Activated T-cell treated with anti-CD3 and anti-CD28 coated beads for 4 hours (primary cell): ENCODE measurements around the gene PPP2R3B.
"Not testable (repeated sequence)": the region's sequence is repeated elsewhere in the genome, so short reads cannot be mapped to it uniquely, and the experiment has no call there.

Experiments
- DNase-seq: peaks from one replicate; pipeline ENCODE4 v3.0.0-alpha.2; 2020

PPP2R3B gene

DNA sequence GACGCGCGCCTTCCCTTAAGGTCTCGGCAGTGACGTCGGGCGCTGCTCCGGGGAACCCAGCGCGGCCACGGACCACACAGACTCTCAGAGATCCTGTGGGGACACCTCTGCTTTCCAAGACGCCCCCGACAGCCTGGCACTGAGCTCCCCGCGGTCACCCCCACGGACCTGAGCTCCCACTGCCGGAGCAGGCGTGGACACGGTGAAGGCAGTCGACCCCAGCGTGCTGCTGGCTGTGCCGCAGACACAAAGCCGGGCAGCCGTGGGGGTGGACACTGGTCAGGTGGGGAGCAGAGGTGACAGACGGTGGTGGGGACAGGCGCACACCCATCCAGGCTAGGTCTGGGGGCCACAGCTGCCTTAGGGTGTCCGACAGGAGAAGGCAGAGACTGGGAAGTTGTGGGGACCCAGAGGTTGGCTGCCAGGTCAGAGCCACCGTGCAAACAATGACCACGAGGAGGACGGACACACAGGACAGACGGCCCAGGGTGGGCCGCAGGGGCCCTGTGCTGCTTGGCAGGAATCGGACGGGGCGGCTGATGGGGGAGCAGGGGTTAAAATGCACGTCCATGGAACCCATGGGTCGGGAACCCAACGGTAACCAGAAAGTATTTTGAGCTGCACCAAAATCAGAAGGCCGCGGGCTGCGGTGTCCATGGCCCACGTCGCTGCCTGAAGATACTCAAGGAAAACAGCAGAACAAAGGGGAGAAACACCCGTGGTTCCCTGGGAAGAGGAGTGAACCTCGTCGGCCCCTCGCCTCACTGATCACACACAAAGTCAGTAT, 51.5 kb downstream of the PPP2R3B start:
- DNase-seq, result no peak

DNA sequence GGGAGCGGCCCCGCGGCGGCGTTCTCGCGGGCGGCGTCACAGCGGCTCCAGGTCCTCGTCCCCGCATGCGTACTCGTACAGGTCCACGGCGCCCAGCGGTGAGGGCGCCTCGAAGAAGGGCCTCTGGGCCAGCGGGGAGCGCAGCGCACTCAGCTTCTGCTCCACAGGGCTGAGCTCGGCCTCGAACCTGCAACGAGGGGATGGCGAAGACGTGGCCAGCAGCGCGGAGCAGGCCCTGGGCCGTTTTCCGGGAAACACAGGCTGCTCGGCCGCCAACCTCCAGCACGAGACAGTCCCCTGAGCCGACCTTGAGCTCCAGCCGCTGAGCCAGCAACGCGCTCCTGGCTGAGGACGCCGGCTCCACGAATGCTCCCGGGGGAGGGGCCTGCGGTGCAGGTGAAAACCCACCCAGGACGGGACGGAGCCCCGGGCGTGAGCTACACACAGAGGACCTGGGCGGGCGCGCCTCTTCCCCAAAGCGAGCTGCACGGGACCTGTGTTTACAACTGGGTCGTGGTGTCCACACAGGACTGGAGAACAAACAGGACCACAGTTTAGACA, 52.3 kb downstream of the PPP2R3B start:
- no peak for DNase-seq

GRCh38 chrX:333611-334311, 52.9 kb downstream of the PPP2R3B start:
- no peak for DNase-seq

GRCh38 chrX:332916-333610, 53.6 kb downstream of the PPP2R3B start:
- no peak for DNase-seq

GRCh38 chrX:332496-332860, 54.2 kb downstream of the PPP2R3B start:
- no peak for DNase-seq

DNA sequence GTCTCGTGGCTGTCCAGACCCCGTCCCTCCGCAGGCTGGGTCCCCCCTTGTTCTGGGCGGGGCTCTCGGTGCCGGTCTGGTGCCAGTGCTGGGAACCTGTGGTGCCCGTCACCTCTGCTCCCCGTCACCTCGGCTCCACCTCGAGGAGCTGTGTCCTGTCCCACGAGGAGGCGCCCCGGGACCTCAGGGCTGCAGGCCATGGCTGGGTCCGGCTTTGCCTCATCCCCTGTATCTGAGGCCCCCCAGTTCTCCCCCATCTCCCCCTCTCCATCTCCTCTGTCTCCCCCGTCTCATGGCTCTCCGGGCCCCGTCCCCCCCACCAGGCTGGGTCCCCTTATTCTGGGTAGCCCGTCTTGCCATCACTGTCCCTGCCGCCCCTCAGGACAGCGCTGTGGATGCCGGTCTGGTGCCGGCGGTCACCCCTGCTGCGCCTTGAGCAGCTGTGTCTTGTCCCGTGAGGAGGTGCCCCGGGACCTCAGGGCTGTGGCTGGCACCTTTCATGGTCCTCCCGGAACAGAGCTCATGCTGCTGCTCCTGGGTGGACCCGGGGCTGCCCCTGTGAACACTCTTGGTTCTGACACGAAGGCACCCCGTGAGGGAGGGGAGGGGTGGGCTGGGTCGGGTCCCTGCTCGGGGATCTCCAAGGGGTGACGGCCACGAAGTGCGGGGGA, 54.7 kb downstream of the PPP2R3B start:
- DNase-seq, result no peak

- no peak for DNase-seq
Measured at GRCh38 chrX:331151-331824, 55.4 kb downstream of the PPP2R3B start.

- no peak for DNase-seq
Measured at GRCh38 chrX:330726-331150, 56.0 kb downstream of the PPP2R3B start.

DNA sequence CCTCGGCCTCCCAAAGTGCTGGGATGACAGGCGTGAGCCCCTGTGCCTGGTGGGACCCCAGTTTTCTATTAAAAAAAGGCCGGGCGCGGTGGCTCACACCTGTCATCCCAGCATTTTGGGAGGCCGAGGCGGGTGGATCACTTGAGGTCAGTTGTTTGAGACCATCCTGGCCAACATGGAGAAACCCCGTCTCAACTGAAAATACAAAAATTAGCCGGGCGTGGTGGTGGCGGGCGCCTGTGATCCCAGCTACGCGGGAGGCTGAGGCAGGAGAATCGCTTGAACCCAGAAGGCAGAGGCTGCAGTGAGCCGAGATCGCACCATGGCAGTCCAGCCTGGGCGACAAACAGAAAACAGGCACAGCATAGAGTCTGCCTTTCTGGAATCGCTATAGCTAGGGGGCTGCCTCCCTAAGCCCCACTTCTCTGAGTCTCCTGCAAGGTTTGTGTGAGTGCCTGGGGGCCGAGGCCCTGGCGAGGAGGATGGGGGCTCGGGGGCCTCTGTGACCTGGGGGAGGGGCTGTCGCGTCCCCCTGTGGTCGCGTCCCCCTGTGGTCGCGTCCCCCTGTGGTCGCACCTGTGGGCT, 56.5 kb downstream of the PPP2R3B start:
- DNase-seq, result not testable (repeated sequence)

DNA sequence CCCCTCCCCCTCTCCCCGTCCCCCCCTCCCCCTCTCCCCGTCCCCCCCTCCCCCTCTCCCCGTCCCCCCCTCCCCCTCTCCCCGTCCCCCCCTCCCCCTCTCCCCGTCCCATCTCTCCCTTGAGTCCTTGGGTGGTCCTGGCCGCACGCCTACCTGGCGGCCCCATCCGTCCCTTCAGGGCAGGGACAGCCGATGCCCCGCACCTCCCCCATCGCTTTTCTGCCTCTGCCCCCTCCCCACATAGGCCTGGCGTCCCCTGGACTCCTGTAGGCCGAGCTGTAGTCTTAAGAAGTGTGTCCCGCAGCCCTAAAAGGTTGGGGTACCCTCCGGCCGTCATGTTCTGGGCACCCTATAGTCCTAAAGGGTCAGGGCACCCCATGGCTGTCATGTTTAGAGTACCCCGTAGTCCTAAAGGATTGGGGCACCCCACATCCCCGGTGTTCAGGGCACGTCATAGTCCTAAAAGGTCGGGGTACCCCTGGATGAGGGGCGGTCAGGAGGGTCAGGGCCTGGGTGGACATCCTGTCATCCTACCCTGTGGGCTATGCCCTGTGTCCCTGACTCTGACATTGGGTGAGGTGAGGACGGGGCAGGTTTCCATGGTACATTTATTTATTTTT, 57.3 kb downstream of the PPP2R3B start:
- no peak for DNase-seq

DNA sequence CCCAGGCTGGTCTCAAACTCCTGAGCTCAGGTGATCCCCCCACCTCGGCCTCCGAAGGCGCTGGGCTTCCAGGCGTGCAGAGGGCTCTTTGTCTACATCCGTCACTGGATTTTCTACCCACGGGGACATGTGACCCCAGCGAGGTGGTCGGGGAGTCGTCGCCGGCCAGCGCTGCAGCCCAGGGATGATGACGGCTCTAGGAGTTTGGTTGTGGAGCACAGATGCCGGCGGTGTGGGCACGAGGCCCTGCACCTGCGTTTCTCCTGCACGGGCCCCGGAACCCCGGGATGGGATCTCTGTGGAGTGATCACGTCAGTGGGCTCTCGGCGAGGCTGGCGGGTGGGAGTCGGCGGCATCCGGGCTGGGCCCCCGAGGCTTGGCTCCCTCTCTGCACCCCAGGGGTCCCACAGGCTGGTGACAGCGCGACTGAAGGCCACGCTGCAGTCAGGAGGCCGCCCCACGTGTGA, 59.0 kb downstream of the PPP2R3B start:
- no peak for DNase-seq

DNA sequence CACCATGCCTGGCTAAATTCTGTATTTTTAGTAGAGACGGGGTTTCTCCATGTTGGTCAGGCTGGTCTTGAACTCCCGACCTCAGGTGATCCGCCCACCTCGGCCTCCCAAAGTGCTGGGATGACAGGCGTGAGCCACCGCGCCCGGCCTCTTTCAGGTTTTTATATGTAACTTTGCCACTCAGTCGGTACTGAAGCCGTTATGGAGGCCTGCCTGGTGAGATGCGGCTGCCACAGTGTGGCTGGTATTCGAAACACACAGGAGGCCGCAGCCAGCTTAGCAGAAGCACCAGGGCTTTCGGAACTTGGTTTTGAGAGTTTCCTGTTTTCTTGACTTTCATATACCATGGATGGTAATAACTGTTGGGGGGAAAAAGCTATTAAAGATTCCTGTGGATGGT, 62.0 kb downstream of the PPP2R3B start:
- not testable (repeated sequence) for DNase-seq

- peak; percentile 9 for DNase-seq
Measured at GRCh38 chrX:323721-324628, 62.7 kb downstream of the PPP2R3B start.

DNA sequence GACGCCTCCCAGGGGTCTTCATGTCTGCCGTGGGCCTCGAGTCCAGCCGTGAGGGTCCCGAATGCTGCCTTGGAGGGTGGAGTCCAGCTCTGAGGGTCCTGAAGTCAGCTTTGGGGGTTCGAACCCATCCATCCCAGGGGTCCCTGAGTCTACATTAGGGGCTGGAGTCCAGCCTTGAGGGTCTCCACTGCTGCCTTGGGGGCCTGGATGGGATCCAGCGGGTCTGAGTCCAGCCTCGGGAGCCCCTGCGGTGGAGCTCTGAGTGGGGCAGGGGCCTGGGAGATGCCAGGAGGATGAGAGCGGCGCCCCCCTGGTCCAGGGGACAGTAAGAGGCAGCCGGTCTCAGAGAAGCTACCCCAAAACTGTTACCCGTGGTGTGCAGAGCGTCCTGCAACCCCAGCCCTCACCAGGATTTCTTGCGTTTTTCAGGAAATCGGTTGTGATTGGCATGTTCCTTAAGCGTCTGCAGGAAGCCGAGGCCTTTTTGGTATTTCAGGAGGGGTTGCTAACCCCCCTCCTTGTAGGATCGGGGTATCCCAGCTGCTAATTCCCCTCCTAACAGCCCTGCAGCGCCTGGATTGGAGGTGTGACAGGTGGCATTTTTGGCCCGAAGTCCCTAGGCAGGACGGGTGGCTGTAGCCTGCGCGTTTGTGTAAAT, 66.5 kb downstream of the PPP2R3B start:
- DNase-seq, result no peak

GRCh38 chrX:319579-320125, 67.1 kb downstream of the PPP2R3B start:
- no peak for DNase-seq

DNA sequence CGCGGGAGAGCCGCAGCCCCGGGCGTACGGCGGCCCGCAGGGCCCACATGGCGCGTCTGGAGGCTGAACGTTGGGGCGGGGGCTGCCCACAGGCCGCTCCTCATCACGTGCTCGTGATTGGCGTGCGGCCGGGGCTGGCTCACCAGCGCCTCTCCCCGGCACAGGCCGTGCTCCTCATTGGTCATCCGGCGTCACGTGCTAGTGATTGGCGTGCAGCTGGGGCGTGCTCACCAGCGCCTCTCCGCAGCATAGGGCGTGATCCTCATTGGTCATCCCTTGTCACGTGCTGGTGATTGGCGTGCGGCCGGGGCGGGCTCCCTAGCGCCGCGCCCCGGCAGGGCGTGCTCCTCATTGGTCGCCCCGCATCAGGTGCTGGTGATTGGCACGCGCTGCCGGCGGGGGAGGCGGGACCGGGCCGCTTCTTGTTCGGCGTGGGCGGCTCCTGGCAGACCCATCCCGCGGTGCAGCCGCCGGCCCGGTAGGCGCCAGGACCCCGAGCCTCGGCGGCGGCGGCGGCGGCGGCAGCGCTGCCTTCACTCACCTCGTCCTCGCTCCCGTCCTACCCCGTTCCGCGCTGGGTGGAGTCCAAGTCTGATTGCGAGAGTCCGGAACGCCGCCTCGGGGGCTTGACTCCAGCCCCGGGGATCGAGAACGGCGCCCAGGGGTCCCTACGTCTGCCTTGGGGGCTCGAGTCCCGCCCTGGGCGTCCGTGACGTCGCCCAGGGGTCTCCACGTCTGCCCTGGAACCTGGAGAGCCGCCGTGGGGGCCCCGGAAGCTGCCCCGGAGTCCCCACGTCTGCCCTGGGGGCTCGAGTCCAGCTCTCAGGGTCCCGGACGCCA, 67.7 kb downstream of the PPP2R3B start, which contains the start of gene GTPBP6:
Gene GTPBP6, minus strand, starts transcription at position 58 of the 840 bp plus-strand sequence. Its CDS starts 9 bp downstream, at position 49.
- peak; percentile 96 for DNase-seq

GRCh38 chrX:318068-318738, 68.5 kb downstream of the PPP2R3B start:
- peak; percentile 95 for DNase-seq
